HL-60/S4 (cell line): ENCODE results near the gene YPEL1.
"Not testable (repeated sequence)": the region's sequence is repeated elsewhere in the genome, so short reads cannot be mapped to it uniquely, and the experiment has no call there.

ENCODE experiments used
- in situ Hi-C: fragments of 300-500 bp; cut with MboI; formaldehyde crosslinking; loops from 2 replicates; pipeline ENCODE4 v1.14.3; 2022; ENCODE audit warnings: low sequenced_read_pairs

The YPEL1 gene

DNA sequence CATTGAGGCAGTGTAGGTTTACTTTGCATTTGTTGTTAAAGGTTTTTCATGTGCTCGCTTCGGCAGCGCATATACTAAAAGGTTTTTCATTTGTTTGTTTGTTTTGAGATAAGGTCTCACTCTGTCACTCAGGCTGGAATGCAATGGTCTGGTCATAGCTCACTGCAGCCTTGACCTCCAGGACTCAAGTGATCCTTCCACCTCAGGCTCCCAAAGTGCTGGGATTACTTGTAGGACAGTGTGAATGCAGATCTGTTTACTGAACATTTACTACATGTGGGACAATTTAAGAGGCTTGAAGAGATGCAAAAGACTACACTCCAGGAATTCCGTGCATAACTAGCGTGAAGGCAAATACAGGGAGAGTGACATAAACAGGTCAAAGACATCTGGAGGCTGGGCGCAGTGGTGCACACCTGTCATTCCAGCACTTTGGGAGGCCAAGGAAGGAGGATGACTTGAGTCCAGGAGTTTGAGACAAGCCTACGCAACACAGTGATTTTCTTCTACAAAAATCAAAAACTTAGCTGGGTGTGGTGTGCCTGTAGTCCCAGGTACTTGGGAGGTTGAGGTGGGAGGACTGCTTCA, 34.1 kb downstream of the YPEL1 start:
- in situ Hi-C loops: loop anchor here (10.0 kb wide), 1 partner anchor 243 kb away; no protein-coding TSS in a partner anchor

DNA sequence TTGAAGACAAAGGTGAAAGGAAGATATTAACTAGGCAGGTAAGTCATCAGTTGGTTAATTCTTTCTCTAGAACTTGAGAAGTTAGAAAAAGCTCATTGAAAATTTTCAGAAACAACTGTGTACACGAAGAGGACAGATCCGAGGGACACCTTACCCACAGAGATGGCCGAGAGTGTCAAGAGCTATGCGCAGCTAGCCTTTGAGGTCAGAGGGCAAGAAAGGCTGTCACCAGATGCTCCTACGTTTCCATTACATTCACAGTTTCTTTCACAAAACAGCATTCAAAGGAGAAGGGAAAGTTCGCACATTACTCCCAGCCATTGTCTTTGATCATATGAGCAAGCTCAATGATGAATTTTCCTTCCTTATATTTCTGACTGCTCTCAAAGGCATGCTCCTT, 34.8 kb downstream of the YPEL1 start:
- in situ Hi-C loops: loop anchor here (10.0 kb wide), 1 partner anchor 244 kb away; no protein-coding TSS in a partner anchor

DNA sequence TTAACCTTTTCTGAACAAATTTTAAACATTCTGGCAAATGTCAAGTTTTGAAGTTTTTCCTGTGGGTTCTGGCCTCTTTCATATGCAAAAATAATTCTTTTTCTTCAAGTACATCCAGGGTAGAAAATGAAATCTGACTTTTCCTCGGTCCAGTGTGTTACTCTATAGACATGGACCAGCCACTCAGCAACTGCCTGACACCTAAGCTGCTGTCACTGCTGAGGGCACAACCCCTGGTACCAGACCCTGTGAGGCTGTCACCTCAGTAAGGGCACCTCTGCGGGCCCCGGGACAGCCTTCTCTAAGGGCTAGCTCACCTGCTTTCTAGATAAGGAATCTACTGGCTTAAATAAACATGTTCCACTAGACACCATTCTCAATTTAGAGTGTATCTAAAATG, 36.0 kb downstream of the YPEL1 start:
- in situ Hi-C loops: loop anchor here (10.0 kb wide), 1 partner anchor 245 kb away; no protein-coding TSS in a partner anchor

DNA sequence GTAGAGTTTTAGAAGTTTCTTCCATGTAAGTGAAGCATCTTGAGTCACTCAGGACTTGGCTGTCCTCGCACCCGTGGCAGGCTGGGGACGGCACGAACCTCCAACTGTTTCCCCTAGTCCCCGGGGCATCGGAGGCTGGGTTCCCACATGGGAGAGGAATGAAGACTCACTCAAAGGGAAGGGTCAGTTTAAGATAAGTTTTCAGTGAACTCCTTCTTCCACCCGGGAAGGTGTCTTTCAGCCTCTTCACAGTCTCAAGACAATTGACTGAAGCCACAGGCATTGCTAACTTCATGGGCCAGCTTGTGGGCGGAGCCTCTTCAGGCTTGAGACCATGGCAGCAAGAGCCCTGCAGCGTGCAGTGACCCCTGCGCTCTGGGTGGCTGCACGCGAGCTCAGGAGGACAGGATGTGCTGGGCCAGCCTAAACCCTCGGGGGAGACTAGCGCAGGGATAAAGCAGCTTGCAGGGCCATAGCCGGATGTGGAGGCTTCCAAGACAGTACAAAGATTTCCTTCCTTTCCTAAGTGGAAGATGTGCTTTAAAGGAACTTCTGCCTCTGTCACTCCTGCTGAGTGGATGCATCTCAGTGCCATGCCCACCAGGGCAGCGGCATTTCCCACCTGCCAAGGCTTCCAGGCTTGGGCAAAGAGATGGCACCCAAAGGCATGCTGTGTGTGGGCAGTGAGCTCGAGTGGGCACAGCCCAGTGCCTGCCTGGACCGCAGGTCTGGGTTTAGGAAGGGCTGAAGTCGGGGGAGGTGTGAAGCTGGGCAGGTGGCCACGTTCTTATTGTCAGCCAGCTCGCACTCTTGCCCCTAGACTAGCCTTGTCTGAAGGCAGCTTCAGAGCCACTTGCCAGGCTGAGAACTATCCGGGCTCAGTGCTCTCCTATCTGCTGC, 36.9 kb downstream of the YPEL1 start:
- in situ Hi-C loops: no loop called here

DNA sequence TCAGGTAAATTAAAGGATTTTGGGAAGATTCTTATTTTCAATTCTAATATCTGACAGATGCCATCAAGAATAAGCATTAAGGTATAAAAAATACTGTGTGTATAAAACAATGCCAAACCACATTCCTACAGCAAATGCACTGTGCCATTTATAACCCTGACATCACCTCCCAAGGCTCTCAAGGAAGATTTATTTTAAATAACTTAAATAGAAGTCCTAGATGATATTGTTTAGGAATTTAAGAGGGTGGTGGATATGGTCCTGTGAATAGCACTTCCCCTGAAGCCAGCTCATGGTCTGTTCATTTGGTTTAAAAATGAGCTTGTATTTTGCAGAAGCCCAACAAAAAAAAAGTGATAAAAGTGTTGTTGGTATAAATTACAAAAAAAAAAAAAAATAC, 37.7 kb downstream of the YPEL1 start:
- in situ Hi-C loops: no loop called here

DNA sequence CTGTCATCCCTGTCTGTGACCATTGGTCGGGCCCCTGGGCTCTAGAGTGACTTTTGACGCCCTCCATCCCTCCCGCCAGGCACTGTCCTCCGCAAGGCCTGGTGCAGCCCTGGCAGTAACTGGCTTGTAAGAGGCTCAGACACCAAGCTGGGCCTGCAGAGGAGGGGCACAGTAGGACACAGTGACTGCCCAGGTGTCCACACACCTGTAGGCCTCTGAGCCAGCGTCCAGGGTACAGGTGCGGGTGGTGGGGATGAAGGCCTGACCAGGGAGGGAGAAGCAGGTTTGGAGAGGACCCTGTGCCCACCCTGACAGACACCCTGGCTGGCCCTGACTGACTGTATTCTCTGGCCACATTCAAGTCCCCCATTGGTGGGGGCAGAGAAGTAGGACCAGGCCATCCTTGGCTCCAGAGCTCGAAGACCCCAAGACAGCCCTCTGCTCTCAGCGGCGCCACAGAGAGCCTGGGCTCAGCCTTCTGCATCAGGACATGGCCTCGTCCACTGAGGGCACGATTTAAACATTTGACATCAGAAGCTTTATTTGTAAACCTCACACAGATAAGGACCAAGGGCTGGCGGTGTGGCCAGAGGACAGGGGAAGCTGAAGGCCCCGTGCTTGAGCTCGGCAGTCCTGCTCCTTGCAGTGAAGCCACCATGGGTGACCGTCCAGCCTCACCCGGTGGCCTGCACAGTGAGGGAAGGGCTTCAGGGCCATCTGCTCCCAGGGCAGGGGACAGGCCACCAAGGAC, 38.4 kb downstream of the YPEL1 start:
- in situ Hi-C loops: no loop called here

DNA sequence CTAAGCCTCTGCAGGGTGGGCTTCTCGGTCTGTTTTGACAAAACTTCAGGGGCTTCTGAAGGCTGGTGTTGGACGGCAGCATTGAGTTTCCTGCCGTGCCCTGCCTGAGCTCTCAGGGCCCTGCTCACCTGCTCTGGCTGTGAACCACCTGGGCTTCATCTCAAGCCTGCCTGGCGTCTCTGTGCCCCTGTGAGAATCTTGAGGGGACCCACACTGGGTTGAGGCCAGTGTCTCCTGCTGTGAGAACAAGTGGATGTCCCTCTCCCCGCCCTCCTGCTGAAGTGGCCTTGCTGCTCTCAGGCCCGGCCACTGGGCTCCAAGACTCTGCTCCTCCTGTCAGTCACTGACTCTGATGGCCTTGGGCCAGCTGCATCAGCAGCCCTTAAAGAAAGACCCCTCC, 39.5 kb downstream of the YPEL1 start:
- in situ Hi-C loops: no loop called here

DNA sequence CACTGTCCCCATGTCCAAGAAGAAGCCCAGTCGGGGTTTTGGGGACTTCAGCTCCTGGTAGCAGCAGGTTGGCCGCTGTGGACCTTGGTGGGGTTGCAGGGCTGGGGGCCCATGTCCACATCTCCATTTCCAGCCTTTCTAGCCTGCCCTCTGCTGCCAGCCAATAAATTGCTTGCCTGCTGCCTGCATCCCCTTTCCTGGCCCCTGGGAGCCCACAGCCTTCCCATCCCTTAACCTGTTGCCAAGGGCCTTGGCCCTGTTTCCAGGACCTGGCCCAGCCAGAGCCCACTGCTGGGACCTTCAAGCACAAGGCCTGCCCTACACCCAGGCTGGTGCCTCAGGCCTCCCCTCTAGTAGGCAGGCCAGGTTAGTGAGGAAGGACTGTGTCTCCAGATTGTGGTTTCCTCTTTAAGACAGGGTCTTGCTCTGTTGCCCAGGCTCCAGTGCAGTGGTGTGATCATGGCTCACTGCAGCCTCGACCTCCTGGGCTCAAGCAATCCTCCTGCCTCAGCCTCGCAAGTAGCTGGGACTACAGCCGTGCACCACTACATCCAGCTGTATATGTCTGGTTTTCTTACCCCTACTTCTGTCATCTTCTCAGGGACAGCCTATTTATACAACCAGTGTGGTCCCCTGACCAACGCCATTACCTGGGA, 40.0 kb downstream of the YPEL1 start:
- in situ Hi-C loops: no loop called here

DNA sequence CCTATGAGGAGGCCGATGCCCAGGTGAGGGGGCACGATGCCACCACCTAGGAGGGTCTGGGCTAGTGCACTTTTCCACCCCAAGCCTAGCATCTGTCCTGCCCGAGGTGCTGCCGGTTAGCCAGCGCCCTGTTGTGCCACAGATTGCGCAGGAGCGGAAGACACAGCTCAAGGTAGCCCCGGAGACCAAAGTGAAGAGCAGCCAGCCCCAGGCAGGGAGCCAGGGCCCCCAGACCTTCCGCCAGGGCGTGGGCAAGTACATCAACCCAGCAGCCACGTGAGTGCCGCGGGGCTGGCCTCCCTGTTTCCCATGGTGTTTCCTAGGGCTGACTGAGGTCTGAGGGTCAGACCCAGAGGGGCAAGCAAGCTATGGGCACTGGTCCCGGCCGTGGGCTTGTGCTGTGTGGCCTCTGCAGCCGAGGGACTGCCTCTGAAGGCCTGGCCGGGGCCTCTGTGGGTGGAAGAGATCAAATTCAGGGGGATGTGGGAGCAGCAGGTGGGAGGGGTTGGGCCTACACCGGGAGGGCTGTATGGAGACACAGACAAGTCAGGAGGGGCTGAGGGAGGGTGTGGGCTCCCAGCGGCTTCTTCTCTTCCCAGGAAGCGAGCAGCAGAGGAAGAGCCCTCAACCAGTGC, 40.7 kb downstream of the YPEL1 start:
- in situ Hi-C loops: no loop called here

DNA sequence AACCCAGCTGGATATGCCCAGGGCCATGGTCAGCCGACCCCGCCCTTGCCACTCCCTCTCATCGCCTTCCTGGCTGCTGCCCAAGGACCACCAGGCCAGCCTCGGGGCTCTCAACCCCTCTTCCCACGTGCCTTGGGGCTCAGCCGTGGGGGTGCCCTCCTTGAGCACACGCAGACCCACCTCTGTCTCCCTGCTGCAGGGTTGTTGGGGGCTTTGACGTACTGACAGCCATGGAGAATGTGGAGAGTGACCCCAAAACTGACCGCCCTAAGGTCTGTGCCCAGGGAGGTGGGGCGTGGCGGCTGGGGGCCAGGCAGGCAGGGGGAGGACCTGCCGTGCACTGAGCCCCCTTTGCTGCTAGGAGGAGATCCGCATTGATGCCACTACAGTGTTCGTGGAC, 41.2 kb downstream of the YPEL1 start:
- in situ Hi-C loops: no loop called here

DNA sequence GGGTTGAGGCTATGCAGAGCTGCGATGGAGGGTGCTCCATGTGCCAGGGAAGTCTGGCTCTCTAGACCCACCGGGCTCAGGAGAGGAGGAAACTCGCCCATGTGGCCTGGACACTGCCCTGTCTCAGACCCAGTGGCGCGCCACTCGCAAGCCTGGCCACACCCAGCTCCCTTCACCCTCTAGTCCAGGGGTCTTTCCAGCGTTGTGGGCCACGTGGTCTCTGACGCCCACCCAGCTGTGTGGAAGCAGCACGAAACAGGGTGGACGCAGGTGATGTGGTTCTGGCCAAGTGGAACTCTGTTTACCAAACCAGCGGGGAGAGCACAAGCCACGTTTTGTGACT, 41.6 kb downstream of the YPEL1 start:
- in situ Hi-C loops: no loop called here

DNA sequence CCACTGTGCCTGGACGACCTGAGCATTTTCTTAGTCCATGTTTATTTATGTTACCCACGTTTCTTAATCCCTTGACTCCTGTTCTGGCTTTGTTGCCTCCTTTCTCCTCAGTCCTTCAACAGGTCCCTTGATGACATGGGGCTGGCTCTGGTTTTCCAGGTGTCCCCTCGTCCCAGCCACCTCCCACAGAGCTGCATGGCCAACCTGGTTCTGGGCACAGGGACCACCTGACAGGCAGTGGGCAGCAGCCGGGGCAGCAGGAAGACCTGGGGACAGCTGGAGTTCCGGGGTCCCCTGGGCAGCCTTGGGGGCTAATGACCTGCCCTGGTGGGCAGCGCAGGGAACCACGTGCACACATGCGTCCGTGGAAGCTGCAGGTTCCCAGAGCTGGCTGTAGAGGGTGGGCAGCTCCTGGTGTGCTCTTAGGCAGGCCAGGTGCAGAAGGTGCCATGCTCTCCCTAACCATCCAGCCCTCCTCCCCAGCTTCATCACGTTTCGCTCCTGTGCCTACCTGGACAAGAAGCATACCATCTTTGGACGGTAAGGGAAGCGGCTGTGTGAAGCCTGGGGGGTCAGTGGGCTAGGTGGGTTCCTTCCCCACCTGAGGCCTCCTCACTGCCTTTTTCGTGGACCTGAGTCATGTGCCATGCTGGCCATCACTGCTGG, 42.1 kb downstream of the YPEL1 start:
- in situ Hi-C loops: no loop called here

DNA sequence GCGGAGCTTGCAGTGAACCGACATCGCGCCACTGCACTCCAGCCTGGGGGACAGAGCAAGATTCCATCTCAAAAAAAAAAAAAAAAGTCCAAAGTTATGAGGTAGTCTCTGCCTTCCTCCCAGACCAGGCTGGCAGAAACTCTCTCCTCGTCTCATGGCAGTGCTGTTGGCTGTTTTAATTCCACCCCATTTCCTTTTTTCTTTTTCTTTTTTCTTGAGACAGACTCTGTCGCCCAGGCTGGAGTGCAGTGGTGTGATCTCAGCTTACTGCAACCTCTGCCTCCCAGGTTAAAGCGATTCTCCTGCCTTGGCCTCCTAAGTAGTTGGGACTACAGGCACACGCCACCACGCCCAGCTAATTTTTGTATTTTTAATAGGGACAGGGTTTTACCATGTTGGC, 42.7 kb downstream of the YPEL1 start:
- in situ Hi-C loops: not testable (repeated sequence)

DNA sequence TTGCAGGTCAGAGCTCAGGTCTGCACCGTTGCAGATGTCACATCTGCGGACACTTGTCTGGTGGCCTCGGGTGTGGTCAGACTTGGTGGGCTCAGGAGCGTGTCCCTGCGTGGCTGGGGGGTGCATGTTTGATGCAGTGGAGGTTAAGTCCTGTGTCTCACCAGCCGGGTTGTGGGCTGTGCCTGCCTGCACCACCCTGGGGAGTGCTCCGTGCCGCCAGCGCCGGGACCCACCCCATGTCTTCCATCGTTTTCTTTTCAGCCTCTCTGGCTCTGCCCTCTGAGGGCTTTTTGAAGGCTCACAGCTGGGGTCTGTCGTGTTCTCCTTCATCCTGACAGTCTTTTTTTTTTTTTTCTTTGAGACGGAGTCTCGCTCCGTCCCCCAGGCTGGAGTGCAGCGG, 43.8 kb downstream of the YPEL1 start:
- in situ Hi-C loops: no loop called here

DNA sequence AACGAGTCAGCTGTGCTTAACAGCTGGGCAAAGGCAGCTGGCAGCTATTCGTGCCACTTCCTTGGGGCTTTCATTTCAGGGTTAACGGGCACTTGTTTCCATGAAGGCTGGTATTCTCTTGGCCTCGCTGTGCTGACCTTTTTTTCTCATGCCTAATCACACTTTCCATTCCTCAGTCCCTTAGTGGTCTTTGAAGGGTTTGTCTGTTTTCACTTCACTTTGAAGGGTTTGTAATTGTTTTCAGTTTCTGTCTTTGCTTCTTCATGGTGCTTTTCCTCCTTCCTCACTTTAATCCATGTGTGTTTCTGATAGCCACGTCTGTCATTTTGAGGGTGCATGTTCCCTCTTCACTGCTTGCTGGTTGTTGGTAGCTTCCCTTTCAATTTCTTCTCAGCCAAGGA, 45.2 kb downstream of the YPEL1 start:
- in situ Hi-C loops: no loop called here

DNA sequence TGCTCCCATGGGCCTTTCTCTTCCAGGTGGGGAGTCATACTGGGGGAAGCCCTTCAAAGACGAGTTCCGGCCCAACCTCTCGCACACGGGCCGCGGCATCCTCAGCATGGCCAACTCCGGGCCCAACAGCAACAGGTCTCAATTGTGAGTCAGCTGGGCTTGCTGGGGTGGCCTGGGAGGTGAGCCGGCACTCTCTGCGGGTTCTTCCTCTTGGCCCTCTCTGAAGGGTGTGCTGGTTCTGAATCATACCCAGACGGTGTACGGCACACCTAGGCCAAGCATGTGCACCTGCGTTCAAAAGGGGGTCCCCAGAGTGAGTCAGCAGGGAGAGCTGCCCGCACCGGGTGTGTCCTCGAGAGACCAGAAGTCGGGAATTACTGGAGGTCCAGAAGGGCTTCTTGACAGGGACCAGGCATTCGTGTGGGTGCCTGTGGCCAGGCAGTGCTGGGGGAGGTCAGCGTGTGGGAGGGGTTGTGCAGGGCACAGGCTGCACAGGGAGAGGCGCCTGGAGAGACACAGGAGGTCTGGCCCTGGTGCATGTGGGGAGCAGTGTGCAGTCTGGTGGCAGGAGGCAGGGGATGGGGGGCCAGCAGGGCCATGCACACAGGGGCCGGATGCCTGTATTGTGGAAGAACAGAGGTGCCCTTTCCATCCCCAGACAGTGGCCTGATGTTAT, 46.8 kb downstream of the YPEL1 start:
- in situ Hi-C loops: no loop called here

DNA sequence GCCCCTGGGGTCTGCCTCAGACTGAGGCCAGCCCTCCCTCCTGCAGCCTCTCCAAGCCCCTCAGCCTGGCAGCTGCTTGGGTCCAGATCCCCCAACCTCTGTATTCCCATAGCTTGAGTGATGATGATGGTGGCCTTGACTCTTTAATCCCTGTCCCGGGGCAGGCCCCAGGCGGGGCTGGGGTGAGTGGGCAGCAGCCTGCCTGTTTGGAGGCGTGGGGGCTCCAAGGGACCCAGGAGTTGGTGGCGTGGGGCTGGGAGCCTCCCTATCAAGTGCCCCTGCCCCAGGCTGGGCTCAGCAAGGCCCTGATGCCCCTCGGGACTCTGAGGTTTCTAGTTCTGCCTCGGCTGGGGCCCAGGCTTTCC, 47.3 kb downstream of the YPEL1 start:
- in situ Hi-C loops: no loop called here

DNA sequence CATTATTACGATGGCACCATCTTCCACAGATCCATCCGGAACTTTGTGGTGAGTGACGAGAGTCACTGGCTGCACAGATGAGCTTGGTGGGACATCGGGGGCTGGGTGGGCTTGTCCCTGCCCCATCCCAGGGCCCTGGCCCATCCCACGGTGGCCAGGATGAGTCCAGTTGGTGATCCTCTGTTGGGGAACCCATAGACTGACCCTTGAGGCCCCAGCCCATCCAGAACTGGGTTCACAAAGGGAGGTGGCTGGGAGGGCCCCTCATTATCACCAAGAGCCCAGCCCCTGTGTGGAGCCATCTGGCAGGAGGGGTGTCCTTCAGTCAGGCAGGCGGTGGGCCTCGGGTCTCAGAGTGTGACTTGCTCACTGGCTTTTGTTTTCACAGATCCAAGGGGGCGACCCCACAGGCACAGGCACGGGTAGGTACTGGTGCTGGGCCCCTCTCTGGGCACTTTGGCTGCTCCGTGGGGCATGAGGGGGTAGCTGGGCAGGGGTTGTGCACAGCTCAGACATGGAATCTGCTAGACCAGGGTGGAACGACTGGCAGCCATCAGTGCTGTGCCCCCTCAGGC, 47.8 kb downstream of the YPEL1 start:
- in situ Hi-C loops: no loop called here

DNA sequence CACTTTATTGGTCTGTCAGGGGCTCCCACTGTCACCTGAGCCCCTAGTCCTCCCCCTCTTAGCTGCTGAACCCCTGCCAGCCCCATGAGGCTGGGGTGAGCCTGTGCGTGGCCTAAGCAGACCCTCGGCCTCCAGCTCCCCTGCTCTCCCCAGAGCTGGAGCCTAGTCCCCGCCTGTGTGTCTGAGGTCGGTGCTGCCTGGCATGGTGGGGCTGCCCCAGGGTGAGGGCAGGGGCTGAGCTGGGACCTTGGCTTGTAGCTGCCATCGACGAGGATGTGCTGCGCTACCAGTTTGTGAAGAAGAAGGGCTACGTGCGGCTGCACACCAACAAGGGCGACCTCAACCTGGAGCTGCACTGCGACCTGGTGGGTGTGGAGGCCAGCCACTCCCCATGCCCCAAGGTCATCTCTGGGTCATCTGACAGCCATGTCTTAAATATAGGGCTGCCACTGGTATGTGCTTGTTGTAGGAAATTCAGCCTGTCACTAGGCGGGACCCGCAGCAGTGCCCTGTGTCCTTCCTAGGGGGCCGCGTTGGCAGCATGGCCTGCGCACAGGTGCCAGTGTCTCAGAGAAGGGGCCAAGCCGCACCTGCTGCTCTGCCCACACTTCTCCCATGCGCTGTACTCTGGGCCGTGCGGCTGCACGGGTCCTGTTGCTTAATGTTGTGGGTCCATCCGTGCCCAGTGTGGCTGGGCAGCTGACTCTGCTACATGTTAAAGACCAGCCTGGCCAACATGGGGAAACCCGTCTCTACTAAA, 48.8 kb downstream of the YPEL1 start:
- in situ Hi-C loops: no loop called here
